ENCODE data around the gene KCNQ2. TPM values are rescaled to one million over a fixed set of nuclear protein-coding genes. Genes with fewer than 3 reads are reported as not detected.
A peak's percentile ranks its signal among the peaks of the same experiment; 100 is the strongest.

Gene KCNQ2
- total RNA-seq, 1 donor from 2014 or later, result 11.5 TPM

GRCh38 chr20:63444548-63444947, 27.9 kb downstream of the KCNQ2 start:
- Histone ChIP-seq H3K36me3 (ENCODE audit: insufficient read depth, low read length) (no peaks in the 10 kb centered on the region), H3K79me2 (ENCODE audit: insufficient read depth, low read length) (no peaks in the 10 kb centered on the region), H2AFZ (ENCODE audit: low read depth, low read length) (no peak overlapping the region), H3K27me3 (ENCODE audit: insufficient read depth, low read length) (peaks cover 2% of the 10 kb centered on the region), H3K9ac (ENCODE audit: low read length) (no peak overlapping the region), H3K27ac (ENCODE audit: low read depth, low read length) (no peak overlapping the region), H3K4me1 (ENCODE audit: insufficient read depth, low read length) (no peaks in the 10 kb centered on the region), H3K9me3 (ENCODE audit: insufficient read depth, low read depth, low read length) (no peaks in the 10 kb centered on the region), H4K20me1 (ENCODE audit: insufficient read depth, low read length) (no peaks in the 10 kb centered on the region), H3K4me2 (ENCODE audit: low read length) (no peak overlapping the region), H3K4me3 (ENCODE audit: insufficient read depth, low read depth, low read length) (no peak overlapping the region)
- peaks cover 17% of the 10 kb centered on the region for H3K27me3 Mint-ChIP-seq (ENCODE audit: low read depth, unreplicated experiment)
- H3K4me3 Mint-ChIP-seq (ENCODE audit: unreplicated experiment), result no peak overlapping the region
- no peaks in the 10 kb centered on the region for H3K9me3 Mint-ChIP-seq (ENCODE audit: unreplicated experiment)
- H3K27ac Mint-ChIP-seq (ENCODE audit: unreplicated experiment), result no peak overlapping the region
- DNase-seq (ENCODE audit: low read depth) (no peak), FAIRE-seq (no peak)
- no peaks in the 10 kb centered on the region for H3K36me3 Mint-ChIP-seq (ENCODE audit: low read depth, unreplicated experiment)
- TF ChIP-seq EZH2 (IDR thresholded peaks at IDR 0.05; ENCODE audit: insufficient read depth, low read length) (no peak), CTCF (IDR thresholded peaks at IDR 0.05; ENCODE audit: insufficient read depth, low read depth, low read length) (no peak)
- no peaks in the 10 kb centered on the region for H3K4me1 Mint-ChIP-seq (ENCODE audit: low read depth, unreplicated experiment)

- Histone ChIP-seq H3K4me2 (ENCODE audit: low read length) (no peak overlapping the region), H3K27ac (ENCODE audit: low read depth, low read length) (no peak overlapping the region), H3K79me2 (ENCODE audit: insufficient read depth, low read length) (no peaks in the 10 kb centered on the region), H4K20me1 (ENCODE audit: insufficient read depth, low read length) (no peaks in the 10 kb centered on the region), H3K9me3 (ENCODE audit: insufficient read depth, low read depth, low read length) (no peaks in the 10 kb centered on the region), H3K27me3 (ENCODE audit: insufficient read depth, low read length) (peaks cover 2% of the 10 kb centered on the region), H3K4me1 (ENCODE audit: insufficient read depth, low read length) (no peaks in the 10 kb centered on the region), H3K9ac (ENCODE audit: low read length) (no peak overlapping the region), H2AFZ (ENCODE audit: low read depth, low read length) (no peak overlapping the region), H3K4me3 (ENCODE audit: insufficient read depth, low read depth, low read length) (no peak overlapping the region), H3K36me3 (ENCODE audit: insufficient read depth, low read length) (no peaks in the 10 kb centered on the region)
- Mint-ChIP-seq H3K27me3 (ENCODE audit: low read depth, unreplicated experiment) (peaks cover 13% of the 10 kb centered on the region), H3K9me3 (ENCODE audit: unreplicated experiment) (no peaks in the 10 kb centered on the region), H3K4me1 (ENCODE audit: low read depth, unreplicated experiment) (no peaks in the 10 kb centered on the region), H3K27ac (ENCODE audit: unreplicated experiment) (no peak overlapping the region), H3K4me3 (ENCODE audit: unreplicated experiment) (no peak overlapping the region), H3K36me3 (ENCODE audit: low read depth, unreplicated experiment) (no peaks in the 10 kb centered on the region)
- TF ChIP-seq CTCF (IDR thresholded peaks at IDR 0.05; ENCODE audit: insufficient read depth, low read depth, low read length) (no peak), EZH2 (IDR thresholded peaks at IDR 0.05; ENCODE audit: insufficient read depth, low read length) (no peak)
- FAIRE-seq (no peak), DNase-seq (ENCODE audit: low read depth) (no peak)
Observed at GRCh38 chr20:63443606-63444395, 28.7 kb downstream of the KCNQ2 start.

GRCh38 chr20:63442100-63442493, 30.4 kb downstream of the KCNQ2 start:
- no peaks in the 10 kb centered on the region for H3K4me1 ChIP-seq (ENCODE audit: insufficient read depth, low read length)
- FAIRE-seq (no peak), DNase-seq (ENCODE audit: low read depth) (peak; percentile 12)
- no peaks in the 10 kb centered on the region for H3K79me2 ChIP-seq (ENCODE audit: insufficient read depth, low read length)
- peaks cover 7% of the 10 kb centered on the region for H3K27me3 Mint-ChIP-seq (ENCODE audit: low read depth, unreplicated experiment)
- H3K27ac Mint-ChIP-seq (ENCODE audit: unreplicated experiment), result no peak overlapping the region
- no peaks in the 10 kb centered on the region for H3K36me3 ChIP-seq (ENCODE audit: insufficient read depth, low read length)
- H3K27me3 ChIP-seq (ENCODE audit: insufficient read depth, low read length), result peaks cover under 1% of the 10 kb centered on the region
- H3K9ac ChIP-seq (ENCODE audit: low read length), result no peak overlapping the region
- no peak overlapping the region for H3K27ac ChIP-seq (ENCODE audit: low read depth, low read length)
- no peaks in the 10 kb centered on the region for H3K4me1 Mint-ChIP-seq (ENCODE audit: low read depth, unreplicated experiment)
- no peak overlapping the region for H3K4me3 Mint-ChIP-seq (ENCODE audit: unreplicated experiment)
- no peaks in the 10 kb centered on the region for H4K20me1 ChIP-seq (ENCODE audit: insufficient read depth, low read length)
- TF ChIP-seq EZH2 (IDR thresholded peaks at IDR 0.05; ENCODE audit: insufficient read depth, low read length) (no peak), CTCF (IDR thresholded peaks at IDR 0.05; ENCODE audit: insufficient read depth, low read depth, low read length) (no peak)
- no peak overlapping the region for H3K4me2 ChIP-seq (ENCODE audit: low read length)
- H3K9me3 Mint-ChIP-seq (ENCODE audit: unreplicated experiment), result no peaks in the 10 kb centered on the region
- H3K9me3 ChIP-seq (ENCODE audit: insufficient read depth, low read depth, low read length), result no peaks in the 10 kb centered on the region
- no peak overlapping the region for H3K4me3 ChIP-seq (ENCODE audit: insufficient read depth, low read depth, low read length)
- no peak overlapping the region for H2AFZ ChIP-seq (ENCODE audit: low read depth, low read length)
- H3K36me3 Mint-ChIP-seq (ENCODE audit: low read depth, unreplicated experiment), result no peaks in the 10 kb centered on the region
